K562 (cell line): ENCODE results near the gene PRRT1. TPM values are rescaled to one million over a fixed set of nuclear protein-coding genes. Genes with fewer than 3 reads are reported as not detected.

Source experiments
- ATF3 ChIP-seq, 2 experiments: fragments of 450-650 bp in 1 of 2; sonication (generic) in 1 of 2; formaldehyde crosslinking in 1 of 2; IDR thresholded peaks in 1 of 2; conservative IDR thresholded peaks in 1 of 2; 2 replicates each; pipeline versions ENCODE4 v1.6.1 to v1.8.1; 2016 to 2023; ENCODE audit warnings: mild to moderate bottlenecking in 2 of 2, moderate library complexity in 2 of 2, inconsistent platforms in 1 of 2, missing genetic modification reagents in 1 of 2
- BCOR ChIP-seq: fragments of 450-650 bp; IDR thresholded peaks from 2 replicates; pipeline ENCODE4 v1.6.1; 2016
- CBX3 ChIP-seq, 2 experiments: IDR thresholded peaks; 1 replicate in 1 of 2; 2 replicates in 1 of 2; pipeline ENCODE4 v1.6.1; 2012; ENCODE audit warnings: inconsistent platforms in 2 of 2, low read length in 2 of 2, borderline replicate concordance in 1 of 2, control low read depth in 1 of 2
- CC2D1A ChIP-seq: fragments of 450-650 bp; IDR thresholded peaks from 2 replicates; pipeline ENCODE4 v1.6.1; 2017; ENCODE audit warnings: mild to moderate bottlenecking
- DLX4 ChIP-seq: fragments of 250-450 bp; sonication (Bioruptor Pico); IDR thresholded peaks from 2 replicates; pipeline ENCODE4 v1.6.1; 2021; ENCODE audit warnings: mild to moderate bottlenecking
- GABPA ChIP-seq: fragments of 200-800 bp; sonication (Bioruptor generic); conservative IDR thresholded peaks from 2 replicates; pipeline ENCODE4 v1.6.1; 2016; ENCODE audit warnings: low read depth, missing genetic modification characterization, missing compliant biosample characterization
- HIVEP1 ChIP-seq: fragments of 250-450 bp; sonication (Bioruptor Pico); IDR thresholded peaks from 2 replicates; pipeline ENCODE4 v1.4.0; 2020; ENCODE audit warnings: mild to moderate bottlenecking
- IFI16 ChIP-seq: fragments of 250-450 bp; sonication (Bioruptor Pico); IDR thresholded peaks from 2 replicates; pipeline ENCODE4 v2.1.2; 2022; ENCODE audit warnings: mild to moderate bottlenecking, inconsistent platforms
- ILF3 ChIP-seq: fragments of 450-650 bp; IDR thresholded peaks from 2 replicates; pipeline ENCODE4 v1.6.1; 2018; ENCODE audit warnings: antibody characterized with exemption, mild to moderate bottlenecking, moderate library complexity, borderline replicate concordance
- IRF9 ChIP-seq: fragments of 450-650 bp; IDR thresholded peaks from 2 replicates; pipeline ENCODE4 v1.6.1; 2016; ENCODE audit warnings: missing biosample characterization, missing genetic modification characterization
- KDM4B ChIP-seq, 2 experiments: fragments of 450-650 bp in 1 of 2; sonication (generic) in 1 of 2; IDR thresholded peaks; 2 replicates each; pipeline ENCODE4 v1.6.1; 2016 to 2017; ENCODE audit warnings: borderline replicate concordance in 2 of 2, antibody characterized with exemption in 1 of 2, low read depth in 1 of 2, mild to moderate bottlenecking in 1 of 2
- LEF1 ChIP-seq: fragments of 450-650 bp; IDR thresholded peaks from 2 replicates; pipeline ENCODE4 v1.6.1; 2016; ENCODE audit warnings: mild to moderate bottlenecking
- POLR2A ChIP-seq: fragments of 450-650 bp; conservative IDR thresholded peaks from 2 replicates; pipeline ENCODE4 v1.6.1; 2016
- SAFB ChIP-seq: fragments of 200-400 bp; formaldehyde crosslinking; IDR thresholded peaks from 2 replicates; pipeline ENCODE4 v1.6.1; 2017; ENCODE audit warnings: low read depth, low read length, borderline replicate concordance
- SP1 ChIP-seq: sonication (generic); formaldehyde crosslinking; IDR thresholded peaks from 2 replicates; pipeline ENCODE4 v1.8.1; 2022; ENCODE audit warnings: mild to moderate bottlenecking, missing genetic modification reagents
- SRSF7 ChIP-seq: fragments of 200-400 bp; formaldehyde crosslinking; optimal IDR thresholded peaks from 2 replicates; pipeline ENCODE3; 2017; ENCODE audit warnings: mild to moderate bottlenecking, low read depth, low read length
- ZEB2 ChIP-seq: fragments of 450-650 bp; IDR thresholded peaks from 2 replicates; pipeline ENCODE4 v1.6.1; 2016
- ZMIZ1 ChIP-seq, 2 experiments: fragments of 150-350 bp in 1 of 2; IDR thresholded peaks; 2 replicates each; pipeline ENCODE4 v1.6.1; 2012 to 2016; ENCODE audit warnings: low read depth in 2 of 2, low read length in 2 of 2, mild to moderate bottlenecking in 1 of 2, moderate library complexity in 1 of 2
- ZNF184 ChIP-seq: sonication (generic); formaldehyde crosslinking; IDR thresholded peaks from 2 replicates; pipeline ENCODE4 v1.5.0; 2020; ENCODE audit warnings: missing genetic modification reagents
- ZNF23 ChIP-seq: fragments of 250-450 bp; sonication (Bioruptor Pico); IDR thresholded peaks from 2 replicates; pipeline ENCODE4 v1.4.0; 2020; ENCODE audit warnings: mild to moderate bottlenecking
- ZNF395 ChIP-seq: fragments of 200-800 bp; sonication (Bioruptor generic); IDR thresholded peaks from 2 replicates; pipeline ENCODE4 v1.6.1; 2017; ENCODE audit warnings: missing genetic modification characterization, missing compliant biosample characterization
- polyA plus RNA-seq, 8 experiments: library from polyadenylated mRNA; depleted of rRNA in 4 of 8; stranded (reverse) in 5 of 8; unstranded in 3 of 8; fragments of >200 nt; fragmentation: Nextera tagmentation in 2 of 8; fragmentation: Illumina TruSeq in 1 of 8; extraction: Ambion mirVana in 2 of 8; extraction: Trizol in 1 of 8; gene quantifications; 2 replicates each; pipeline versions ENCODE4 v1.2.1 to v1.2.3, GENCODE V29; 2011 to 2014; ENCODE audit warnings: inconsistent platforms in 1 of 8, missing spikeins in 1 of 8
- total RNA-seq, 7 experiments: library from RNA; depleted of rRNA in 6 of 7; stranded (reverse); fragments of >200 nt in 6 of 7; fragmentation: Illumina TruSeq in 2 of 7; extraction: Trizol in 2 of 7; gene quantifications; 2 replicates each; pipeline versions ENCODE4 v1.2.1 to v1.2.3, GENCODE V29; 2011 to 2021; ENCODE audit warnings: low replicate concordance in 1 of 7

Gene PRRT1
- total and polyA plus RNA-seq, 9 of the 15 experiments (the other 6 are each of a cell fraction or from before 2014, with no cell fraction given), result 0.14 to 3.5 (median 0.41) TPM

- TF ChIP-seq ATF3 (IDR thresholded peaks at IDR 0.05) (0 out of 2 replicates have a peak, but pooled peaks have one; percentile 25), ATF3 (CRISPR knock-in tag; conservative IDR thresholded peaks at IDR 0.05) (no peak), SAFB (no peak), CBX3 (IDR thresholded peaks at IDR 0.05; ENCODE audit: borderline replicate concordance in 1 of 2, low read length in 2 of 2) (peak in 1 of 2 experiments; percentile 78; a peak in 1 of 3 replicates), KDM4B (IDR thresholded peaks at IDR 0.05; ENCODE audit: borderline replicate concordance in 2 of 2, low read depth in 1 of 2) (no peak), DLX4 (CRISPR knock-in tag) (no peak), ZNF184 (CRISPR knock-in tag) (no peak), BCOR (peak; percentile 96), ILF3 (no peak), ZNF395 (CRISPR knock-in tag) (peak; percentile 96), SP1 (CRISPR knock-in tag) (peak; percentile 24; the same call in 1 of the 2 replicates), LEF1 (peak; percentile 95), IFI16 (CRISPR knock-in tag) (no peak), HIVEP1 (CRISPR knock-in tag) (peak; percentile 41; the same call in 1 of the 2 replicates), ZEB2 (peak; percentile 97), ZMIZ1 (IDR thresholded peaks at IDR 0.05; ENCODE audit: low read depth in 2 of 2, low read length in 2 of 2) (peak in 1 of 2 experiments; percentile 97; a peak in 2 of 4 replicates), IRF9 (tag) (no peak), CC2D1A (peak; percentile 100), POLR2A (no peak), ZNF23 (CRISPR knock-in tag) (0 out of 2 replicates have a peak, but pooled peaks have one; percentile 24), SRSF7 (no peak), GABPA (tag) (no peak)
Observed at GRCh38 chr6:32131439-32131948, 20.2 kb downstream of the PRRT1 start (continued).
